ENCODE results near the gene PRUNE2. TPM values are rescaled to one million over a fixed set of nuclear protein-coding genes. Genes with fewer than 3 reads are reported as not detected.

The PRUNE2 gene
- total RNA-seq, 5 donors from 2014 or later (not counting 1 experiment from before 2014, with no cell fraction given) = 0.20 to 0.76 (median 0.45) TPM

- H3K9me3 Mint-ChIP-seq = no peaks in the 10 kb centered on the region
Measured at GRCh38 chr9:76787677-76788076, 118.2 kb downstream of the PRUNE2 start.

GRCh38 chr9:76785501-76785900 lies 120.4 kb downstream of the PRUNE2 start:
- H3K4me1 ChIP-seq (ENCODE audit: control insufficient read depth in 1 of 2, extremely low read depth in 1 of 2, insufficient read depth in 2 of 2, low read length in 2 of 2) = no peaks in the 10 kb centered on the region
- POLR2A ChIA-PET = no interaction called here
- no peaks in the 10 kb centered on the region for H3K9me3 Mint-ChIP-seq
- no peaks in the 10 kb centered on the region for H3K36me3 Mint-ChIP-seq
- CTCF ChIA-PET = no interaction called here
- no peak overlapping the region for H3K4me3 Mint-ChIP-seq
- DNase-seq (no peak), ATAC-seq (replicated peaks in 1 of 4) (no peak)
- H3K27me3 Mint-ChIP-seq = peaks cover 5 to 13% of the 10 kb centered on the region in 2 donors
- H3K36me3 ChIP-seq (ENCODE audit: control insufficient read depth in 2 of 2, extremely low read depth in 1 of 2, insufficient read depth in 1 of 2, low read length in 1 of 2) = no peaks in the 10 kb centered on the region
- no peak overlapping the region for H3K27ac ChIP-seq (ENCODE audit: low read length)
- no peaks in the 10 kb centered on the region for H3K4me1 Mint-ChIP-seq
- H3K9me3 ChIP-seq = no peaks in the 10 kb centered on the region
- H3K27ac Mint-ChIP-seq = no peak overlapping the region
- no peak overlapping the region for H3K4me3 ChIP-seq (ENCODE audit: control insufficient read depth in 1 of 2, extremely low read depth in 1 of 2, low read length in 1 of 2)
- H3K27me3 ChIP-seq (replicated peaks in 1 of 2; ENCODE audit: control insufficient read depth in 2 of 2, extremely low read depth in 1 of 2, insufficient read depth in 2 of 2, low read length in 1 of 2) = no peaks in the 10 kb centered on the region
- 80% methylated on average over 1 of the region's 1 CpG for WGBS (ENCODE audit: insufficient coverage)

More at GRCh38 chr9:76787677-76788076, 118.2 kb downstream of the PRUNE2 start:
- H3K4me3 Mint-ChIP-seq = no peak overlapping the region
- POLR2A ChIA-PET = no interaction called here
- Histone ChIP-seq H3K36me3 (ENCODE audit: control insufficient read depth in 2 of 2, extremely low read depth in 1 of 2, insufficient read depth in 1 of 2, low read length in 1 of 2) (no peaks in the 10 kb centered on the region), H3K27me3 (replicated peaks in 1 of 2; ENCODE audit: control insufficient read depth in 2 of 2, extremely low read depth in 1 of 2, insufficient read depth in 2 of 2, low read length in 1 of 2) (no peaks in the 10 kb centered on the region), H3K27ac (ENCODE audit: low read length) (no peak overlapping the region), H3K4me1 (ENCODE audit: control insufficient read depth in 1 of 2, extremely low read depth in 1 of 2, insufficient read depth in 2 of 2, low read length in 2 of 2) (no peaks in the 10 kb centered on the region), H3K9me3 (no peaks in the 10 kb centered on the region), H3K4me3 (ENCODE audit: control insufficient read depth in 1 of 2, extremely low read depth in 1 of 2, low read length in 1 of 2) (no peak overlapping the region)
- DNase-seq = no peak
- WGBS (ENCODE audit: insufficient coverage) = 78% methylated on average over 10 of the region's 11 CpGs
- H3K27me3 Mint-ChIP-seq = peaks cover 0 to 13% of the 10 kb centered on the region in 2 donors
- no peak overlapping the region for H3K27ac Mint-ChIP-seq
- no peak for ATAC-seq (replicated peaks in 1 of 4)
- CTCF ChIA-PET = no interaction called here
- no peaks in the 10 kb centered on the region for H3K4me1 Mint-ChIP-seq
- H3K36me3 Mint-ChIP-seq = no peaks in the 10 kb centered on the region

- Histone ChIP-seq H3K9me3 (no peaks in the 10 kb centered on the region), H3K36me3 (ENCODE audit: control insufficient read depth in 2 of 2, extremely low read depth in 1 of 2, insufficient read depth in 1 of 2, low read length in 1 of 2) (no peaks in the 10 kb centered on the region), H3K27me3 (replicated peaks in 1 of 2; ENCODE audit: control insufficient read depth in 2 of 2, extremely low read depth in 1 of 2, insufficient read depth in 2 of 2, low read length in 1 of 2) (no peaks in the 10 kb centered on the region), H3K27ac (ENCODE audit: low read length) (no peak overlapping the region), H3K4me1 (ENCODE audit: control insufficient read depth in 1 of 2, extremely low read depth in 1 of 2, insufficient read depth in 2 of 2, low read length in 2 of 2) (no peaks in the 10 kb centered on the region), H3K4me3 (ENCODE audit: control insufficient read depth in 1 of 2, extremely low read depth in 1 of 2, low read length in 1 of 2) (no peak overlapping the region)
- ATAC-seq (replicated peaks in 1 of 4) (no peak), DNase-seq (no peak)
- ChIA-PET CTCF (no interaction called here), POLR2A (no interaction called here)
- H3K27me3 Mint-ChIP-seq = peaks cover 5 to 10% of the 10 kb centered on the region in 2 donors
- H3K9me3 Mint-ChIP-seq = no peaks in the 10 kb centered on the region
- H3K27ac Mint-ChIP-seq = no peak overlapping the region
- no peaks in the 10 kb centered on the region for H3K36me3 Mint-ChIP-seq
- H3K4me1 Mint-ChIP-seq = no peaks in the 10 kb centered on the region
- H3K4me3 Mint-ChIP-seq = no peak overlapping the region
Measured at GRCh38 chr9:76784881-76785280, 121.0 kb downstream of the PRUNE2 start.

- H3K36me3 Mint-ChIP-seq = no peaks in the 10 kb centered on the region
- ChIA-PET POLR2A (no interaction called here), CTCF (interaction anchor here in 1 of 2 donors (0.8 kb wide), 1 partner anchor 327 kb away, joined by 6 read pairs; no protein-coding TSS in a partner anchor)
- no peaks in the 10 kb centered on the region for H3K4me1 ChIP-seq (ENCODE audit: control insufficient read depth in 1 of 2, extremely low read depth in 1 of 2, insufficient read depth in 2 of 2, low read length in 2 of 2)
- H3K4me1 Mint-ChIP-seq = no peaks in the 10 kb centered on the region
- peaks cover 0 to 9% of the 10 kb centered on the region in 2 donors for H3K27me3 Mint-ChIP-seq
- ATAC-seq (replicated peaks in 1 of 4) (no peak), DNase-seq (no peak)
- H3K27ac ChIP-seq (ENCODE audit: low read length) = no peak overlapping the region
- H3K27me3 ChIP-seq (replicated peaks in 1 of 2; ENCODE audit: control insufficient read depth in 2 of 2, extremely low read depth in 1 of 2, insufficient read depth in 2 of 2, low read length in 1 of 2) = peaks cover 0 to 5% of the 10 kb centered on the region in 2 experiments
- H3K27ac Mint-ChIP-seq = no peak overlapping the region
- H3K9me3 ChIP-seq = no peaks in the 10 kb centered on the region
- WGBS (ENCODE audit: insufficient coverage) = 100% methylated on average over 1 of the region's 5 CpGs
- H3K4me3 Mint-ChIP-seq = no peak overlapping the region
- no peaks in the 10 kb centered on the region for H3K36me3 ChIP-seq (ENCODE audit: control insufficient read depth in 2 of 2, extremely low read depth in 1 of 2, insufficient read depth in 1 of 2, low read length in 1 of 2)
- no peak overlapping the region for H3K4me3 ChIP-seq (ENCODE audit: control insufficient read depth in 1 of 2, extremely low read depth in 1 of 2, low read length in 1 of 2)
- no peaks in the 10 kb centered on the region for H3K9me3 Mint-ChIP-seq
Measured at GRCh38 chr9:76772686-76773445, 133.0 kb downstream of the PRUNE2 start.

GRCh38 chr9:76766126-76766525 lies 139.8 kb downstream of the PRUNE2 start:
- no peak for ATAC-seq (replicated peaks in 1 of 4)
- no peaks in the 10 kb centered on the region for H3K4me1 ChIP-seq (ENCODE audit: control insufficient read depth in 1 of 2, extremely low read depth in 1 of 2, insufficient read depth in 2 of 2, low read length in 2 of 2)
- Mint-ChIP-seq H3K36me3 (no peaks in the 10 kb centered on the region), H3K27ac (no peak overlapping the region), H3K27me3 (peaks cover 8 to 14% of the 10 kb centered on the region in 2 donors), H3K4me3 (no peak overlapping the region), H3K9me3 (no peaks in the 10 kb centered on the region), H3K4me1 (peaks cover 0 to under 1% (median 0%) of the 10 kb centered on the region in 3 donors)
- H3K9me3 ChIP-seq = no peaks in the 10 kb centered on the region
- peaks cover 0 to 3% of the 10 kb centered on the region in 2 experiments for H3K27me3 ChIP-seq (replicated peaks in 1 of 2; ENCODE audit: control insufficient read depth in 2 of 2, extremely low read depth in 1 of 2, insufficient read depth in 2 of 2, low read length in 1 of 2)
- no peak overlapping the region for H3K4me3 ChIP-seq (ENCODE audit: control insufficient read depth in 1 of 2, extremely low read depth in 1 of 2, low read length in 1 of 2)
- DNase-seq = no peak
- WGBS (ENCODE audit: insufficient coverage) = 100% methylated on average over 1 of the region's 3 CpGs
- no peak overlapping the region for H3K27ac ChIP-seq (ENCODE audit: low read length)
- H3K36me3 ChIP-seq (ENCODE audit: control insufficient read depth in 2 of 2, extremely low read depth in 1 of 2, insufficient read depth in 1 of 2, low read length in 1 of 2) = no peaks in the 10 kb centered on the region
- ChIA-PET POLR2A (no interaction called here), CTCF (no interaction called here)

- peaks cover 0 to 6% (median 0%) of the 10 kb centered on the region in 3 donors for H3K4me1 Mint-ChIP-seq
Measured at GRCh38 chr9:76764138-76764537, 141.8 kb downstream of the PRUNE2 start, which contains the start of gene PCA3. Gene PCA3 (plus strand): TSS chr9:76764438.

More at GRCh38 chr9:76764138-76764537, 141.8 kb downstream of the PRUNE2 start, which contains the start of gene PCA3:
- Mint-ChIP-seq H3K9me3 (no peaks in the 10 kb centered on the region), H3K27ac (no peak within 1 kb of the TSS), H3K27me3 (peaks cover 11 to 18% of the 10 kb centered on the region in 2 donors), H3K36me3 (no peaks in the 10 kb centered on the region), H3K4me3 (no peak within 1 kb of the TSS)
- Histone ChIP-seq H3K4me3 (ENCODE audit: control insufficient read depth in 1 of 2, extremely low read depth in 1 of 2, low read length in 1 of 2) (no peak within 1 kb of the TSS), H3K36me3 (ENCODE audit: control insufficient read depth in 2 of 2, extremely low read depth in 1 of 2, insufficient read depth in 1 of 2, low read length in 1 of 2) (no peaks in the 10 kb centered on the region), H3K4me1 (ENCODE audit: control insufficient read depth in 1 of 2, extremely low read depth in 1 of 2, insufficient read depth in 2 of 2, low read length in 2 of 2) (no peaks in the 10 kb centered on the region), H3K9me3 (no peaks in the 10 kb centered on the region), H3K27ac (ENCODE audit: low read length) (no peak within 1 kb of the TSS), H3K27me3 (replicated peaks in 1 of 2; ENCODE audit: control insufficient read depth in 2 of 2, extremely low read depth in 1 of 2, insufficient read depth in 2 of 2, low read length in 1 of 2) (peaks cover 0 to 3% of the 10 kb centered on the region in 2 experiments)
- DNase-seq (no peak), ATAC-seq (replicated peaks in 1 of 4) (no peak)
- 90% methylated on average over 4 of the region's 4 CpGs for WGBS (ENCODE audit: insufficient coverage)
- POLR2A ChIA-PET = no interaction called here
- CTCF ChIA-PET = no interaction called here

All from T-cell (primary cell).